HG02885 (cell line): Measurements from ENCODE around the gene OSBPL9.

Experiments used
- ATAC-seq: cut with Tn5 transposase; IDR thresholded peaks from one replicate; pipeline ENCODE4 v1.9.1; 2021; ENCODE audit warnings: mild to moderate bottlenecking; ENCODE audit not compliant: unreplicated experiment, poor library complexity

The OSBPL9 gene

GRCh38 chr1:51616903-51617708 is at the start of gene OSBPL9:
TSS of gene OSBPL9 (plus strand) at chr1:51617092. CDS start at chr1:51617111, 19 bp downstream.
- peak; percentile 94 for ATAC-seq

GRCh38 chr1:51567653-51568052 is 49.2 kb upstream of the OSBPL9 start:
- no peak for ATAC-seq

DNA sequence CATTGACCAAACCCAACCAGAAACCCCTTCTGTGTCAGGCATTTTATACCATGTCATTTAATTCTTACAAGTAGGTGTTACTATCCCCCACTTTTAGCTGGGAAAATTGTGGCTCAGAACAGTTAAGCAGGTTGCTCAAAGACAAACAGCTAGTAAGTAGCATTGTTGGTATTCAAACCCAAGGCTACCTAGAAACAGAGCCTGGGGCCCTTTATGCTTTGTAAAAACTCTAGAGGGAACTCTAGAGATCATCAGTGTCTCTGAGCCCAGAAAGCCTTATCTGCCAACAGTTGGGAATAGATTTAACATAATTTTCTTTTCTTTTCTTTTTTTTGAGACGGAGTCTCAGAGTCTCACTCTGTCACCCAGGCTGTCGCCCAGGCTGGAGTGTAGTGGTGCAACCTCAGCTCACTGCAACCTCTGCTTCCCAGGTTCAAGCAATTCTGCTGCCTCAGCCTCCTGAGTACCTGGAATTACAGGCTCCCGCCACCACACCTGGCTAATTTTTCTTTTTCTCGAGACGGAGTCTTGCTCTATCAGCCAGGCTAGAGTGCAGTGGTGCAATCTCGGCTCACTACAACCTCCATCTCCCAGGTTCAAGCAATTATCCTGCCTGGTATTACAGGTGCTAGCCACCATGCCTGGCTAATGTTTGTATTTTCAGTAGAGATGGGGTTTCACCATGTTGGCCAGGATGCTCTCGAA is 48.5 kb upstream of the OSBPL9 start:
- no peak for ATAC-seq

GRCh38 chr1:51569284-51570062 is 47.4 kb upstream of the OSBPL9 start:
- ATAC-seq = peak; percentile 72

GRCh38 chr1:51570063-51570710 is 46.7 kb upstream of the OSBPL9 start:
- peak; percentile 57 for ATAC-seq

DNA sequence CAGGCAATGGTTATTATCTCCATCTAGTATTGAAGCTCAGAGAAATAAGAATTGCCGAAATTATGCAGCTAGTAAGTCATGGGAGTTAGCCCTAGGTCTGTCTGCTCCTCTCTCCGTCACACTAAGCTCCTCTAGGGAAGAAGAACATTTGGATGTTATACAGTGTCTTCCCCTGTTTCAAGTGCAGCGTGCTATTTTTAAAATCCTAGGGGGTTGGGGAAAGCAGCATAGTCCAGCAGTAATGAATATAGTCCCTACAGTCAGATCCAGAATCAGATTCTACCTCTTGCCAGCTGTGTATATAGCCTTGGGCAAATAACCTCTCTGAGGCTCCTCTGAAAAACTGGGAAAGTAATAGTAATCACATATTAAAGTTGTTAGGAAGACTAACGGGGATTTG is 44.5 kb upstream of the OSBPL9 start:
- no peak for ATAC-seq

GRCh38 chr1:51574796-51575195 is 42.1 kb upstream of the OSBPL9 start:
- ATAC-seq = no peak

DNA sequence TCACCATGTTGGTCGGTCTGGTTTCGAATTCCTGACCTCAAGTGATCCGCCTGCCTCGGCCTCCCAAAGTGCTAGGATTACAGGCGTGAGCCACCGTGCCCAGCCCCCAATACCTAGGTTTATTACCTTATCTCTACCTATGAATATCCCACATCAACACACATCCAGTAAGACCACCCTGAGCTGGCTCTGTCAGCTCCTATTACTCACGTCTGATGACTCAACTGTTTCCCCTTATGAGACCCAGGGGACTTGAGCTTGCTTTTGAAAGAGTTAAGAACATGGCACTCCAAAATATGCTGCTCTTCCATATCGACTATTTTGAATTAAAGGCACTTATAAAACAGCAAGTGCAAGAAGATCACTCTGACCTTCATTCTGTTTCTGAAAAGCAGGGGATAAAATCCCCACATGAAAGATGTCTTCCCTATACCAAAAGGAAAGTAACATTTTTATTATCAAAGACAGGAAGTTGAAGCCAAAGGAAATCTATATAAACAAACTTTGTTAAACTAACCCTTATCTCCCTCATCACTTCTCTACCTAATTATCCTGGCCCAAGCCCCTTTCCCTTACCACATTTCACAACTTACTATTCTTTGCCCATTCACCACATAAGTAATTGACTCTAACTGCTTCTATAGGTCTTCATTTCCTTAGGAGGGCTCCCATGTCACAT is 41.3 kb upstream of the OSBPL9 start:
- ATAC-seq = no peak

GRCh38 chr1:51576085-51576444 is 40.8 kb upstream of the OSBPL9 start:
- ATAC-seq = no peak

DNA sequence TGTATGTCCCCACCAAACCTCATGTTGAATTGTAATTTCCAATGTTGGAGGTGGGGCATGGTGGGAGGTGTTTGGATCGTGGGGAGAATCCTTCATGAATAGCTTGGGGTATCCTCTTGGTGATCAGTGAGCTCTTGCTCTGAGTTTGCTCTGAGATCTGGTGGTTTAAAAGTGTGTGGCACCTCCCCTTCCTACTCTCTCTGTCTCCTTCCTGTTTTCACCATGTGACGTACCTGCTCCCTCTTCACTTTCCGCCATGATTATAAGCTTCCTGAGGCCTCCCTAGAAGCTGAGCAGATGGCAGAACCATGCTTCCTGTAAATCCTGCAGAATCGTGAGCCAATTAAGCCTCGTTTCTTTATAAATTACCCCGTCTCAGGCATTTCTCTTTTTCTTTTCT is 40.0 kb upstream of the OSBPL9 start:
- ATAC-seq = no peak

GRCh38 chr1:51578383-51579109 is 38.3 kb upstream of the OSBPL9 start:
- peak; percentile 86 for ATAC-seq

DNA sequence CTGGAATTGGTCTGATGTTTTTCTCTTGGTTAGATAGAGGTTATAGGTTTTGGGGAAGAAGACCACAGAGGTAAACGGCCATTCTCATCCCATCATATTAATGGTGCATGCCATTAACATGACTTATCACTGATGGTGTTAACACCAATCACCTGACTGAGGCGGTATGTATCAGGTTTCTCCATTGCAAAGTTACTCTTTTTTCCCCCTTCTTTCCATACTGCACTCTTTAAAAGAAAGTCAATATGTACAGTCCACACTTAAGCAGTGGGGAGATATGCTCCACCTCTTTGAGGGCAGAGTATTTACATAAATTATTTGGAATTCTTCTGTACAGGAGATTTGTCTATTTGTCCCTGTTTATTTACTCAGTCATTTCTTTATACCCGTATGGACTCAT is 35.7 kb upstream of the OSBPL9 start:
- ATAC-seq = no peak

- no peak for ATAC-seq
Observed at GRCh38 chr1:51583532-51583931, 33.4 kb upstream of the OSBPL9 start.

DNA sequence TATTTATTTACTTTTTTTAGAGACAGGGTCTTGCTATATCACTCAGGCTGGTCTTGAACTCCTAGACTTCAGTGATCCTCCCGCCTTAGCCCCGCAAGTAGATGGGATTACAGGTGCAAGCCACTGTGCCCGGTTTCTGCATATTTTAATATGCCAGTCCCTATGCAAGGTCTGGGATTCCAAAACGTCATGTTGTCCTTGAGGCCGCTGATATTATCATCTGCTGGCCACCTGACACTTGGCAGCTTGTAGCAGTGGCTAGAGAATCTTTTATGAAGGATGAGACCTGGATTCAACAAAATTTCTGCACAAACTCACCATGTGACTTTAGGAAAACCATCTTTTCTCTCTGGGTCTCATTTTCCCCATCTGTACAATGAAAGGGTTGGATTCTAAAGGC is 32.9 kb upstream of the OSBPL9 start:
- ATAC-seq = no peak

GRCh38 chr1:51592711-51593110 is 24.2 kb upstream of the OSBPL9 start:
- ATAC-seq = no peak

DNA sequence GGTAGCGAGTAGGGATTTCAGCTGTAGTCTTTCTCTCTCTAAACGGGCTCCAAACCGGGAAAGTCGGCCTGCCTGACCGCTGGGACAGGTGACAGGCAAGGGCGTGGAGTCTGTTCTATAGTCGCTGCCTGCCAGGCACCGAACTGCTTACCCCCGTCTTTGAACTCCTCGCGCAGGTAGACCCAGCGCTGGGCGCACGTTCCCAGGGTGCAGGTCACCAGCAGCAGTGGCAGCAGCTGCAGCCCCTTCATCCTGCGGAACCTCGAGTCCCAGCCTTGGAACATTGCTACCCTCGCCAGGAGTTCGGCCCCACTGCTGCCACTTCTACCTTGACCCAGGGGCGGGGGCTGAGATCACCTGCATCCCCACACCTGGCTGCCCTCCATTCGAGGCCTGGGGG is 22.2 kb upstream of the OSBPL9 start:
- no peak for ATAC-seq

DNA sequence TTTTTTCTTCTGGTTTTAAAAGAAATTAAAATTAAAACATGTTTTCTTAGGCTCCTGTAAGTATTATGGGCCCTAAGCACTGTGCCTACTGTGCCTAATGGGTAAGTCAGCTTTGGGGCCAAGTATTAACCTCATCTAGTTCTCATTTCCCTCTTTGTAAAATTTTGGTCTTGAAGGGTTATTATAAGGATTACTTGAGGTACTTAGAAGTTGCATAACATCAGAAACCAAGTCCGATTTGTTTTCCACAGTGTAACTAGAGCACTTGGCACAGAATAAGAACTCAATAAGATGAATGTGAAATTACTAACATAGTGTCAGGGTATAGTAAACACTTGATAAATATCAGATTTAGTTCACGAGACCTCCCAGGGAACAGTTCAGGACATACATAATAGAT is 16.4 kb upstream of the OSBPL9 start:
- no peak for ATAC-seq

- no peak for ATAC-seq
Observed at GRCh38 chr1:51600965-51601364, 15.9 kb upstream of the OSBPL9 start.

DNA sequence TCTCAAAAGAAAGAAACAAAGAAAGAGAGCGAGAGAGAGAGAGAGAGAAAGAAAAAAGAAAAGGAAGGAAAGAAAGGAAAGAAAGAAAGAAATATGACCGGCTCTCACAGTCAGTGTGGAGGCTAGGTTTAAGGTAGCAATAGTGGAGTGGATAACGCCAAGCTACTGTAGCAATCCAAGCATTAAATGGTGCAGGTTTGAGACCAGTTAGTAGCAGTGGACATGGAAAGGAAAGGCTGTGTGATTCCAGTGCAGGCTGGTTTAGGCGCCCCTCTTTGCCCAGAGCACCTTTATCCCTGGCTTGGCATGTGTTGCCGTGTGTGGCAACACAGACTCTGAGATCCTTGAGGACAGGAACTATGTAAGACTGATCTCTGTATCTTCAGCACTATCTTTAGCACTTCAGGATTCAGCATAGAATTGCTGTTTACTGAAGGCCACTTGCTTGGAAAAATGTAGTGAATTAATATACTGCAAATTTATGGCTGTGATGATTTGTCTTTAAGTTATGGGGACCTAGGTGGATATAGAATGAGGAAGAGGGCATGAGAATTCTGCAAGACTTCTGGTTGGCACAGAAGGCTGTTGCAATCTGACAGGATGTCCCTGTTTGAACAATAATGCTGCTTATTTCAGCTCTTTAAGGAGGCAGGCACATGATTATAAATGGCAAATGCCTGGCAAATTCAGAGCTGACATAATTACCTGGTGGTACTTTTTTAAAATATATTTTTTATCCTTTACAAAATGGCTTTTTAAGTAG is 10.8 kb upstream of the OSBPL9 start:
- no peak for ATAC-seq
